Right atrium auricular region (tissue), 2 donors: Measurements from ENCODE around the gene MTCH1. TPM values are rescaled to one million over a fixed set of nuclear protein-coding genes. Genes with fewer than 3 reads are reported as not detected.

Experiments
- DNase-seq: peaks from one replicate; pipeline ENCODE4 v3.0.0-alpha.2; 2019; ENCODE audit warnings: low spot score
- H3K27ac ChIP-seq, 2 donors: fragments of 200-600 bp; sonication (generic); 1 replicate in 1 of 2; 2 replicates in 1 of 2; pipeline ENCODE4 v1.5.1; 2016 to 2019
- H3K27me3 ChIP-seq, 2 donors: fragments of 200-600 bp; sonication (generic); one replicate each; pipeline versions ENCODE4 v1.5.1 to v1.6.0; 2017 to 2019
- H3K36me3 ChIP-seq: fragments of 200-600 bp; sonication (generic); one replicate; pipeline ENCODE4 v1.5.1; 2016
- H3K4me1 ChIP-seq, 2 donors: fragments of 200-600 bp; sonication (generic); one replicate each; pipeline versions ENCODE4 v1.5.1 to v1.6.0; 2017 to 2019
- H3K4me3 ChIP-seq, 2 donors: fragments of 200-600 bp; sonication (generic); 1 replicate in 1 of 2; 2 replicates in 1 of 2; pipeline ENCODE4 v1.5.1; 2017 to 2019; ENCODE audit warnings: mild to moderate bottlenecking in 1 of 2, moderate library complexity in 1 of 2
- H3K9me3 ChIP-seq, 2 donors: fragments of 200-600 bp; sonication (generic); one replicate each; pipeline ENCODE4 v1.5.1; 2019
- CTCF ChIP-seq, 2 donors: fragments of 200-600 bp; sonication (generic); IDR thresholded peaks; one replicate each; pipeline ENCODE4 v1.5.1; 2019; ENCODE audit warnings: antibody characterized with exemption in 2 of 2
- total RNA-seq, 2 donors: library from RNA; depleted of rRNA; stranded (reverse); fragments of >200 nt; gene quantifications; one replicate each; pipeline ENCODE4 v1.1.0, GENCODE V29; 2016

The MTCH1 gene
- total RNA-seq, 2 donors from 2014 or later: 155 to 259 TPM

- no peak for DNase-seq
- no peaks in the 10 kb centered on the region for H3K9me3 ChIP-seq
- H3K4me1 ChIP-seq: peaks cover 0 to 88% of the 10 kb centered on the region in 2 donors
- no peak overlapping the region for H3K4me3 ChIP-seq
- no peak for TF ChIP-seq CTCF (IDR thresholded peaks at IDR 0.05)
- peak overlapping the region; percentile 56 to 70 for H3K27ac ChIP-seq
- H3K36me3 ChIP-seq: peaks cover 75% of the 10 kb centered on the region
- no peaks in the 10 kb centered on the region for H3K27me3 ChIP-seq
These were observed 10.1 kb downstream of the MTCH1 start for GRCh38 chr6:36976007-36976264.

- Histone ChIP-seq H3K4me3 (no peak overlapping the region), H3K9me3 (no peaks in the 10 kb centered on the region), H3K36me3 (peaks cover 81% of the 10 kb centered on the region), H3K27ac (peak overlapping the region; percentile 56 to 70), H3K4me1 (peaks cover 0 to 88% of the 10 kb centered on the region in 2 donors), H3K27me3 (no peaks in the 10 kb centered on the region)
- no peak for DNase-seq
- no peak for TF ChIP-seq CTCF (IDR thresholded peaks at IDR 0.05)
These were observed 10.6 kb downstream of the MTCH1 start for GRCh38 chr6:36975231-36976006.

DNA sequence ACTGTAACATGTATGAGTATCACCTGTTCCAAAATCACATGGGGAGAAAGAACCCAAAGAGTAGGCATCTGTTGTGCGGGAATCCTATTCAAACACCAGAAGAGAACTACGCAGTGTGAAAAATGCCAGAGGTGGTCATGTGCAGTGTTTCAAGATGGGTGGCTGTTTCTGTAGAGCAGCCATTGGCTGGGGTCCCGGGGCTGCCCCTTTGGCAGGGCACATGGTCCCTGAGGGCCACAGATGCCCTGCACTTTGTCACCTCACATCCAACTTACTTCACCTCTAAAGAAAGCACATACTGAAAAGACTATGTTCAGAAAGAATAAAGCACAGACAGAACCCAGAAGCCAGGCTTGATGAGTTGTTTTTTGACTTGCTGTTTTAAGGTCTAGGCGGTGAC lies 12.3 kb downstream of the MTCH1 start:
- Histone ChIP-seq H3K9me3 (no peaks in the 10 kb centered on the region), H3K4me3 (no peak overlapping the region), H3K27ac (peak overlapping the region; percentile 56 to 70), H3K4me1 (peaks cover 0 to 86% of the 10 kb centered on the region in 2 donors), H3K27me3 (no peaks in the 10 kb centered on the region), H3K36me3 (peaks cover 98% of the 10 kb centered on the region)
- no peak for TF ChIP-seq CTCF (IDR thresholded peaks at IDR 0.05)
- no peak for DNase-seq

GRCh38 chr6:36973190-36973589 lies 12.8 kb downstream of the MTCH1 start:
- H3K4me1 ChIP-seq: peaks cover 0 to 91% of the 10 kb centered on the region in 2 donors
- no peak for DNase-seq
- TF ChIP-seq CTCF (IDR thresholded peaks at IDR 0.05): no peak
- no peaks in the 10 kb centered on the region for H3K9me3 ChIP-seq
- peak overlapping the region; percentile 56 to 70 for H3K27ac ChIP-seq
- H3K27me3 ChIP-seq: no peaks in the 10 kb centered on the region
- peaks cover 99% of the 10 kb centered on the region for H3K36me3 ChIP-seq
- no peak overlapping the region for H3K4me3 ChIP-seq

GRCh38 chr6:36971921-36972673 lies 13.9 kb downstream of the MTCH1 start:
- Histone ChIP-seq H3K36me3 (peaks cover 99% of the 10 kb centered on the region), H3K27ac (peak overlapping the region; percentile 56 to 70), H3K4me1 (peaks cover 0 to 82% of the 10 kb centered on the region in 2 donors), H3K4me3 (no peak overlapping the region), H3K9me3 (no peaks in the 10 kb centered on the region), H3K27me3 (no peaks in the 10 kb centered on the region)
- DNase-seq: no peak
- no peak for TF ChIP-seq CTCF (IDR thresholded peaks at IDR 0.05)
